Adrenal gland (tissue), 5 donors: ENCODE results near the gene RPGRIP1.

Experiments
- POLR2A ChIP-seq, 2 donors: fragments of 450-650 bp; IDR thresholded peaks; one replicate each; pipeline ENCODE4 v1.6.1; 2017; ENCODE audit warnings: antibody characterized with exemption in 2 of 2, mild to moderate bottlenecking in 2 of 2, moderate library complexity in 1 of 2
- TF ChIP-seq, protein P1 (sequence below), 6 experiments: fragments of 450-650 bp in 4 of 6; fragments of 200-600 bp in 2 of 6; sonication (generic) in 1 of 6; IDR thresholded peaks; 1 replicate in 5 of 6; 2 replicates in 1 of 6; pipeline versions ENCODE4 v1.5.1 to v1.8.0; 2016 to 2021; ENCODE audit warnings: antibody characterized with exemption in 6 of 6, mild to moderate bottlenecking in 2 of 6, moderate library complexity in 1 of 6
- donor health status: DM: no; HTN: no; CAD: no.

DNA sequence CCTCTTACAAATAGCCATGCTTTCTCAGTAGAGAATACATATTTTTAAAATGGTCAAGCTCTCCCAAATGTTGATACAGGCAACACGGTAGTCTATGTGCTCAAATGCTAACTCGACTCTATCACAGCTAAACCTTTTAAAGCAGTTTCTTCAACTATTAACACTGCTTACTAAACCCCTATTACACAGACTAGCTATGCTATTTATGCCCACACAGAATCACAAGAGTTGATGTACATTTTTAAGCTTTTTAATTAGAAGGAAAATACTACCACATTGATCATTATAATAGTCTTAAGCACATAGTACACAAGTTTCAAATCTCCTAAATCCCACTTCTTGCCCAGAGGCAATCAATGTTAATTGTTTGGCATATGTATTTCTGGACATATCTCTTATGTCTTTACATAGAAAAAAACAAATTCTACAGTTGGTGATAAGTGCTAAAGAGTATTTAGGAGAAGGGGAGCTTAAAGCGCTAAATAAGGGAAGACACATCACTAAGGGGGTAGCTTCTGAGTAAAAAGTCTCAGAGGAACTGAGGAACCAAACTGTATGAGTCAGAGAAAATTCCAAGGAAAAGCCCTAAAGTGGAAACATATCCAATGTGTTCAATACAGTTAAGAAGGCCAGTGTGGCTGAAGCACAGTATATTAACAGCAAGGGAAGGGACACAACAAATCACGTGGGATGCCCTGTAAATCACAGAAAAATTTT is 24.3 kb upstream of the RPGRIP1 start:
- TF ChIP-seq, protein P1, sequence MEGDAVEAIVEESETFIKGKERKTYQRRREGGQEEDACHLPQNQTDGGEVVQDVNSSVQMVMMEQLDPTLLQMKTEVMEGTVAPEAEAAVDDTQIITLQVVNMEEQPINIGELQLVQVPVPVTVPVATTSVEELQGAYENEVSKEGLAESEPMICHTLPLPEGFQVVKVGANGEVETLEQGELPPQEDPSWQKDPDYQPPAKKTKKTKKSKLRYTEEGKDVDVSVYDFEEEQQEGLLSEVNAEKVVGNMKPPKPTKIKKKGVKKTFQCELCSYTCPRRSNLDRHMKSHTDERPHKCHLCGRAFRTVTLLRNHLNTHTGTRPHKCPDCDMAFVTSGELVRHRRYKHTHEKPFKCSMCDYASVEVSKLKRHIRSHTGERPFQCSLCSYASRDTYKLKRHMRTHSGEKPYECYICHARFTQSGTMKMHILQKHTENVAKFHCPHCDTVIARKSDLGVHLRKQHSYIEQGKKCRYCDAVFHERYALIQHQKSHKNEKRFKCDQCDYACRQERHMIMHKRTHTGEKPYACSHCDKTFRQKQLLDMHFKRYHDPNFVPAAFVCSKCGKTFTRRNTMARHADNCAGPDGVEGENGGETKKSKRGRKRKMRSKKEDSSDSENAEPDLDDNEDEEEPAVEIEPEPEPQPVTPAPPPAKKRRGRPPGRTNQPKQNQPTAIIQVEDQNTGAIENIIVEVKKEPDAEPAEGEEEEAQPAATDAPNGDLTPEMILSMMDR (IDR thresholded peaks at IDR 0.05), result no peak
- TF ChIP-seq POLR2A (IDR thresholded peaks at IDR 0.05), result no peak
